GM15510 (cell line): ENCODE results near the gene CYB5RL.

ENCODE experiments used
- POLR2A ChIP-seq: IDR thresholded peaks from 3 replicates; pipeline ENCODE4 v1.6.1; 2011; ENCODE audit warnings: borderline replicate concordance; ENCODE audit not compliant: insufficient read length; ENCODE audit errors: extremely low read depth

The CYB5RL gene

DNA sequence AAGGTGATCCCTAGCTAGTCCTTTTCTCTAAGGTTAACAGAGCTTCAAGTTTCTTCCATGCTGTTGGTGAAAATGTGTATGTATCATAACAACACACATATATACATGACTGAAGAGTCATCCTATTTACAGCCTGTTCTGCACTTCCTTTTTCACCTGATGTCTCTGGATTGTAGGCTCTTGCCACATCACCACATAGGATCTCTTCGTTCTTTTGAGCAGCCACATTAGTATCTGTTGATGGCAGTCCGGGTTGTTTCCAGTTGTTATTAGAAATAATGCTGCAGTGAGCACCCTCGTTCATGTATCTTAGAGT lies 19.8 kb upstream of the CYB5RL start:
- no peak for TF ChIP-seq POLR2A

DNA sequence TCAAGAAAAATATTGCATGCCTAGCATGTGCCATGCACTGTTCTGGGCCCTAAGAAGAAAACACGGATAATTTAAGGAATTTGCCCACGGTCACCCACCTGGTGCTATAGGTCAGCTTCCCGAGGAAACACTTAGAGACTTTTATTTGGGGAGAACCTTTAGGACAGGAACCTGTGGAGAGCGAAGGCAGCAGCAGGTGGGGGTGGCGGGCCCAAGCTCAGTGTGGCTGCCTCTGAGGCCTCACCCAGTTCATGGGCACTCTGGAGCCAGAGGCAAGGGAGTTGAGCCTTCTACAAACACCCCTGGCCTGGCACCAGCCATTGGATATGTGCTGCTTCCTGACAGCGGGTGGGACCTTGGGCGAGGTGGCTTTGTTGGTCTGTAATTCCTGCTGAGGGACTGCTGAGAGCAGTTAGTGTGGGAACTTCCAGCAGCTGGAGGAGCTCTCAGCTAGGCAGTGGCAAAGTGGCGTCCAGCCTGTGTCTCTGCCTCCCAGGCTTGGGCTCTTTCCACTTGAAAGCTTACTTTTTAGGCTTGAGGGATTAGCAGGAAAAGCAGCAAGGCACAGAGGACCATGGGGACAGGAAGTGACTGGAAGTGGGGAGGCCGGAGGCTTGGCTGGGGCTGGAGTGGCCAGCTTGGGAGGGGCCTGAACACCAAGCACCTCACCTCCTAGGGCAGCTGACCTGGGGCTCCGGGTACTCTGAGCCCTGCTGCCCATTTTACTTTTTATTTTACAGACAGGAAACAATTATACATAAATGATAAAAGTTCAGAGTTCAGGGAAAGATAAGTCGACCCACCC lies 19.3 kb upstream of the CYB5RL start:
- no peak for TF ChIP-seq POLR2A

DNA sequence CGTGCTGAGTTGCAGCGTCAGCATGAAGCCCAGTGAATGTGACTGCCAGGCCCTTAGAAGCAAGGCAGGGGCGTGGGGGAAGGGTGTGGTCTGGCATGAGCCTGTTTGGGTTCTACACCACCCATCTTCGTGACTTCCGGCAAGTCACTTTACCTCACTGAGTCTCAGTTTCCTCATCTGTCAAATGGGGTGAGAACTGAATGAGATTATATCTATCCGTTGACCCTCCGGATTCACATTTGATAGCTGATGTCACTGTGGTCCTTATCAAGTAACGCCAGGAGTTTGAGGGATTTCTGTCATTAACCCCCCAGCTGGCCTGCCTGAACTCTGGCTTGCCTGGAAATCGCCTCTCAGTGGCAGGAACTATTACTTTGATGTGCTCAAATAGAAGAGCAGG lies 15.7 kb upstream of the CYB5RL start:
- no peak for TF ChIP-seq POLR2A

DNA sequence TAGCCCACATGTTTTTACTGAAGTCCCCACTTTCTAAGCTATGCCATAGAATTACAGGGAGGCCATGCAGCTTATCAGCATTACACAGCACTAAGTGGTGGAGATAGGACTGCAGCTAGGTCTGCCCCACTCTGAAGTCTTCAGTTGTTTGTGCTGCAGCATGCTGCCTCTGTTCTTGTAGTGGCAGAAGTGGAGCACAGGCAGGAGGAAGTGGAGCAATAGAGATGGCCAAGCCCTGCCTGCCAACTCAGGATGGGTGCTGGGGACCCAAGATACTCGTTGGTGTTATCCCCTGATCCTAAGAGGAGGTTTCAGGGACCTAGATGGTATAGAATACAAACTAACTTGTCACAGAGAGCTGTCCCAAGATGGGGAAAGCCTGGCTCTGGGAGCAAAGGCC lies 13.0 kb upstream of the CYB5RL start:
- TF ChIP-seq POLR2A = no peak

DNA sequence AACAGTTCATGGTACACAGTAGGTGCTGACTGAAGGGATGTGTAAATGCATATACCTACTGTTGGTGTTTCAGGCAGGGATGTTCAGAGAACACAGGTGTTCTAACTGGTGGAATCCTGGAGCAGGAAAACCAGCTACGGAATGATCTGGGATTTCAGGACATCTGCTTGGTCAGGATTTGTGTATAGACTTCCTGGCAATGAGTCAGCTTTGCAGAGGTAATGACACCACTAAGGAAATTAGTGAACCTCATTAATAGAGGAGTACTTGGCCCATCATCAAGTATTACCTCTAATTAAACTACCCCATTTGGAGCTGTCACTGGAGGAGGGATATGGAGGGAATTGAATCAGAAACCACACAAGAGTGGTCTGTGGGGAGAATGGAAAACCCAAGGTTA lies 7.5 kb upstream of the CYB5RL start:
- TF ChIP-seq POLR2A = no peak

DNA sequence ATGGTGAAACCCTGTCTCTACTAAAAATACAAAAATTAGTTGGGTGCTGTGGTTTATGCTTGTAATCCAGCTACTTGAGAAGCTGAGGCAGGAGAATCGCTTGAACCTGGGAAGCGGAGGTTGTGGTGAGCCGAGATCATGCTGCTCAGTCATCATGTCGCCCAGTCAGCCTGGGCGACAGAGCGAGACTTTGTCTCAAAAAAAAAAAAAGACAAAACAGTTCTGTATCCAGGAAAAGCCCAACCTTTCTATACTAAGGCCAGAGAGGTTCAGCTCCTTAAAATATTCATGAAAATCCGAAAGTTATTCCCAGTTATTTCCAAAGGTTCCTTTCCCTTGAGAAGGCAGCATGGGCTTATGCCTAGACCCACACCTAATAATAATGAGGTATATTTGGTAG lies 4.4 kb upstream of the CYB5RL start:
- no peak for TF ChIP-seq POLR2A

DNA sequence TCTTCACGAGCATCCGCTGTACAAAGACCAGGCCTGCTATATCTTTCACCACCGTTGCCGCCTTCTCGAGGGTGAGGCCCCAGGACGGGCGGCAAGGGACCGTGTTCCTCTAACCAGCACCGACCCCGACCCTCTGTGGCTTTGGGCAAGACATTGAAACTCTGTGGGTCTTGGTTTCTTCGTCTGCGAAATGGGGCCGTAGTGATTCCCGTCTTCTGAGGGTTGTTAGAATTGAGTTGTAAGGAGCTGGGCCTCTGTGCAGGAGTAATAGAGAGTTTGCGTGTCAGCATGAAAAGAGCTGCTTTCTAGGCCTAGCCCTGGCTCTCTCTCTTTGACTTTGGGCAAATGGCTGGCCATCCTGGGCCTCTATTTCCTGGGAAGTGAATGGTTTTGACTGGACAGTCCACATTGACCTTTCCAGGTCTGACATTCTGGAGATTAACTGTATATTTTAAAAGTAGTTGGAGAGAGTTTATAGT lies 728 bp upstream of the CYB5RL start:
- no peak for TF ChIP-seq POLR2A

DNA sequence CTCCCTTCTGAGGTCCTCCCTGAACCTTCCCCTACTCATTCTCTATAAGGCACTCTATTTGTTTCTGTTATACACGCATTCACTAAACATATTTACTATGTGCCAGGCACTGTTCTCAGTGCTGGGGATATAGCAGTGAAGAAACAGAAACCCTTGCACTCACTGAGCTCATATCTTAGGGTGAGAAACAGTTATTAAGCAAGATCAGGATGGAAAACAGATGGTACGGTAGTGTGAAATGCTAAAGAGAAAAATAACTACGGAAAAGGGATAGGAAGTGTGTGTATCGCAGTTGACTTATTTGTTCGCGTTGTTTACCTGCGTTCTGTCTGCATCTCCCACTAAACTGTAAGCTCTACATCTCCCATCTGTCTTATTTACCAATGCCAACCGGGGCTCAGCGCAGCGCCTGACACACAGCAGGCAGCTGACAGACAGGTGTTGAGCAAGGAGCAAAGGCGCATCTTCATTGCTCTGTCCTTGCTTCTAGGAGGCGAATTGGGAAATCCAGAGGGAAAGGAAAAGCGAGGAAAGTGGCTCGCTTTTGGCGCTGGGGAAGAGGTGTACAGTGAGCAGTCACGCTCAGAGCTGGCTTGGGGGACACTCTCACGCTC lies 572 bp downstream of the CYB5RL start:
- TF ChIP-seq POLR2A = no peak

DNA sequence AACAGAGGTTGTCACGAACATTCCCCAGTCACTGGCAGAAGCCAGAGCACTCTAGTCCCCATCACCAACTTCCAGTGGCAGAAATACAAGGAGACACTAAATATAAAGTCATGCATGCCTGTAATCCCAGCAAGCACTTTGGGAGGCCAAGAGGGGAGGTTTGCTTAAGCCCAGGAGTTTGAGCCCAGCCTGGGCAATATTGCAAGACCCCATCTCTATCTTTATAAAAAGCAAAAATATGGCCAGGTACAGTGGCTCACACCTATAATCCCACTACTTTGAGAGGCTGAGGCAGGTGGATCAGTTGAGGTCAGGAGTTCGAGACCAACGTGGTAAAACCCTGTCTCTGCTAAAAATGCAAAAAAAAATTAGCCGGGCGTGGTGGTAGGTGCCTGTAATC lies 6.4 kb downstream of the CYB5RL start:
- no peak for TF ChIP-seq POLR2A

DNA sequence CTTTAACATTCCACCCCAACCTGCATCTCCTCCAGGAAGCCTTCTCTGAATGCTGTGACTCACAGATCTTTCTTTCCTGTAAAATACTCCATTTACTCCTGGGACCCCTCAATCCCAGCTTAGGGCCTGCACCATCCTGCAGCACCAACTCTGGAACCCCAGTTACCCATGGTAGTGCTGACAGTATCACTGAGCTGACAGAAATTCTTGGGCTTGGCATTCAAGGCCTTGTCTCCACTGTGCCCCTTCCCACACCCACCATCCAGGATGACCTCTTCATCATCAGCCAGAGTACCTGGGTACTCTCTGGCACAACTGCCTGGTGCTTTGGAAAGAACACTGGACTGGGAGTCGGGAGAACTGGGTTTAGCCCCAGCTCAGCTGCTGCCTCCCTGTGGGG lies 8.3 kb downstream of the CYB5RL start:
- no peak for TF ChIP-seq POLR2A

DNA sequence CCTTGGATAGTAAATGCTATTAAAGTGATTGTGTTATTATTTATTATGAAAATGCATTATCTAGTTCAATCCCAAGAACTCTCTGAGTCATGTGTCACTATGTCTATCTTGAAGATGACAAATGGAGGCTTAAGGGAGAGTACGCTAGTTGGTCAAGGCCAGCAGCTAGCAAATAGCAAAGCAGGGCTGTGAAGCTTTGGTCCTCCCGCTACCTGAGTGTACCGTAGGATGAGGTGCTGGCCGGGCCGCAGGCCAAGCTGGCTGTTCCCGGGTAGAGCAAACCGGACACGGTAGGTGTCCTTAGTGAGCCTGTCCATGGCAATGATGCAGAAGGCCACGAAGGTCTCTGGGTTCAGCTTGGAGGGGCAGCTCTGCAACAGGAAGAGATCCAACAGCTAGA lies 9.3 kb downstream of the CYB5RL start:
- TF ChIP-seq POLR2A = no peak

DNA sequence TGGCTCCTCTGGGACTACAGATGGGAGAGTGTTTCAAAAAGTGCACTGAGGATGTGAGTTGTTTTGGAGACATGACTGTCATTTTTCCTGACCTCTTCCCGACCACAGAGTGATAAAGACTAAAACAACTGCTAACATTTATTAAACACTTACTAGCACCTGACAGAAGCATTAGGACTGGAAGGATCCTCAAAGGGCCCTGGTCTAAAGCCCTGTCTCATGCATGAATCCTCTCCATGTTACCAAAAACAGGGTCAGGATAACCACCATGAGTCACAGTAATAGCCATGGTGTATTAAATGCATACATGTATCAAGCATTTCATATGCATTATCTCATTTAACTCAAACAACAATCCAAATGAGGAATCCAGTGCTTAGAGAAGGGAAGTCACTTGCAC lies 11.5 kb downstream of the CYB5RL start:
- no peak for TF ChIP-seq POLR2A

DNA sequence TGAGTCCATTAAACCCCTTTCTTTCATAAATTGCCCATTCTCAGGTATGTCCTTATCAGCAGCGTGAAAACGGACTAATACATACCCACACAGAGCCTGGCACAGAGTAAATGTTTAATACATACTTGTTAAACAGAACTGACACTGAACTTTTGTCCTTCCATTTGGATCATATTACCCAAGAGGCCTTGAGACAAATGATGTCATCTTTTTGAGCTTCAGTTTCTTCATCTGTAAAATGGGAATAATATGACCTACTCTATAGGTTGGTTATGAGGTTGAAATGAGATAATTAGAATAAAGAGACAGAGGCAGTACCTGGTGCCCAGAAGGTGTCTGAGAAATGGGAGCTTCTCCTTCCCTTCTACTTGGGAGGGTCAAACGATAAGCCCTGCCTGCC lies 13.8 kb downstream of the CYB5RL start:
- no peak for TF ChIP-seq POLR2A

DNA sequence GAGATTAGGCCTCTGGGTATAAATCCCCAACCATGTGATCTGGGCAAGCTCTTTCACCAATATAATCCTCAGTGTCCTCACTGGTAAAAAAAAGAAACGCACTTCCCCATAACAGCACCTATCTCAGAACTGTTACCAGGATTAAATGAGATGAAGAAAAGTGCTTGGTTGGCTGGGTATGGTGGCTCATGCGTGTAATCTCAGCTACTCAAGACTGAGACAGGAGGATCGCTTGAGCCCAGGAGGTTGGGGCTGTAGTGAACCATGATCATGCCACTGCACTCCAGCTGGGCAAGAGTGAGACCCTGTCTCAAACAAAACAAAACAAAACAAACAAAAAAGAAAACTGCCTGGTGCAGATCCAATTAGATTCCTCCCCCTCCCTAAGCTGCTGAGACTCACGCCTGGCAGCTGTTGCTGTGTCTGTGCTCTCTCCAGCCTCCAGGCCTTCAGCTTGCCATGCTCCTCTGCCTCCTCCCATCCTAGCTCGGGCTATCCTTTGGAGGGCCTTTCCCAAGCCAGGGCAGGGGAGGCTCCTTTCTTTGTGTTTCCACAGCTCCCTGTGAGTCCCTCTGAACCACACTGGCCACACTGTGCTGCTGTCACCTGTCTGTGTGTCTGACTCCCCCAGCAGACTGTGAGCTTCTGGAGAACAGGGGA lies 19.0 kb downstream of the CYB5RL start:
- no peak for TF ChIP-seq POLR2A

DNA sequence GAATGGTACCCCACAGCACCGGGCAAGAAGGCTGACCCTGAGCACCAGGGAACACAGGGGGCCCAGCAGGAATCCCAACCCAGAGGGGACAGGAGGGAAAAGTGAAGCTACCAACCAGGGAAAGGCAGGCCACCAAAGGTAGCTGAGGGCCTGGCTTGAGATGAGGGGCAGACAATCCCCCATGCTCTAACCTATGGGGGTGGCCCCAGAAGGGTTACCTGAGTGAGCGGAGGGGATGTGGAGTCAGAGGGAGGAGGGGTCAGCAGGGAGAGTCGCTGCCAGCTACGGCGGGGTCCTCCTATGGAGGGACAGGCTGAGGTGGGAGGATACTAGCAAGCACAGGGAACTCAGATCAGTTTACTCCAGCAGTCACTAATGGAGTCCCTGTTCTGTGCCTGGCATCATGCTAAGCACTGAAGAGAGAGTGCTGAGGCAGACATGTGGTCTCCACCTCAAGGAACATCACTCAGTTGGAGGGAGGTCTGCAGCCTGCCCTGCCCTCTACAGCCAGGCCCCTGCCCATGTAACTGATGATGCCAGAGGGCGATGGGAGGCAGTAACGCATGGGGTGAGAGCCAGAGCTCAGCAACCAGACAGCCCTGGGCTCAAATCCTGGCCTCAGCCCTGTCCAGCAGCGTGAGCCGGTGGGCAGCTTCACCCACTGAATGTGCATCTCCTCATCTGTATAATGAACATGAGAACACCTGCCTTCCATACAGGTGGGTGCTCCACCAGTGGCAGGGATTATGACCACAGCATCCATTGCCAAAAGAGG lies 21.3 kb downstream of the CYB5RL start:
- no peak for TF ChIP-seq POLR2A
